Smooth muscle cell (in vitro differentiated cells): ENCODE data around the gene RPS14. TPM values are rescaled to one million over a fixed set of nuclear protein-coding genes. Genes with fewer than 3 reads are reported as not detected.
A peak's percentile ranks its signal among the peaks of the same experiment; 100 is the strongest.

Source experiments
- DNase-seq: peaks from one replicate; lab custom pipeline; 2025; ENCODE audit not compliant: unreplicated experiment; lab: John Stamatoyannopoulos, UW
- H2AFZ ChIP-seq: fragments of 200-600 bp; sonication (generic); 2 replicates; pipeline ENCODE4 v1.6.0; 2016; ENCODE audit warnings: antibody characterized with exemption, low read depth, mild to moderate bottlenecking
- H3F3A ChIP-seq: fragments of 200-600 bp; sonication (generic); 2 replicates; pipeline ENCODE4 v1.6.0; 2017; ENCODE audit warnings: antibody characterized with exemption, low read depth
- H3K27ac ChIP-seq: fragments of 200-600 bp; sonication (generic); 2 replicates; pipeline ENCODE4 v1.5.1; 2016; ENCODE audit warnings: low read depth, mild to moderate bottlenecking
- H3K27me3 ChIP-seq: fragments of 200-600 bp; sonication (generic); 2 replicates; pipeline ENCODE4 v1.6.1; 2016; ENCODE audit warnings: low read depth, mild to moderate bottlenecking
- H3K36me3 ChIP-seq: fragments of 200-600 bp; sonication (generic); 2 replicates; pipeline ENCODE4 v1.5.1; 2016; ENCODE audit warnings: low read depth
- H3K4me1 ChIP-seq: fragments of 200-600 bp; sonication (generic); 2 replicates; pipeline ENCODE4 v1.5.1; 2016; ENCODE audit warnings: low read depth
- H3K4me2 ChIP-seq: fragments of 200-600 bp; sonication (generic); 2 replicates; pipeline ENCODE4 v1.6.0; 2016; ENCODE audit warnings: mild to moderate bottlenecking
- H3K4me3 ChIP-seq: fragments of 200-600 bp; sonication (generic); 2 replicates; pipeline ENCODE4 v1.5.1; 2016; ENCODE audit warnings: mild to moderate bottlenecking
- H3K79me2 ChIP-seq: fragments of 200-600 bp; sonication (generic); 2 replicates; pipeline ENCODE4 v1.6.0; 2016; ENCODE audit warnings: low read depth, mild to moderate bottlenecking
- H3K9ac ChIP-seq: fragments of 200-600 bp; sonication (generic); 2 replicates; pipeline ENCODE4 v1.6.0; 2016; ENCODE audit warnings: low read depth
- H3K9me3 ChIP-seq: fragments of 200-600 bp; sonication (generic); replicated peaks from 2 replicates; pipeline ENCODE4 v1.5.1; 2016; ENCODE audit warnings: low read depth
- H4K20me1 ChIP-seq: fragments of 200-600 bp; sonication (generic); 2 replicates; pipeline ENCODE4 v1.6.0; 2016; ENCODE audit warnings: low read depth
- CTCF ChIP-seq: fragments of 200-600 bp; sonication (generic); IDR thresholded peaks from 2 replicates; pipeline ENCODE4 v1.5.1; 2017; ENCODE audit warnings: borderline replicate concordance, mild to moderate bottlenecking, antibody characterized with exemption; ENCODE audit not compliant: insufficient read depth, poor library complexity, severe bottlenecking
- WGBS: methylation state at CpG from one replicate; pipeline ENCODE4 v1.1.7; 2016; ENCODE audit warnings: low lambda C conversion rate; 5-methylcytosine and 5-hydroxymethylcytosine counted together
- polyA plus RNA-seq: library from polyadenylated mRNA; unstranded; fragments of >200 nt; fragmentation: Nextera tagmentation; extraction: Ambion mirVana; gene quantifications from 2 replicates; pipeline ENCODE4 v1.2.1, GENCODE V29; 2016
- total RNA-seq: library from RNA; depleted of rRNA; stranded (reverse); fragments of >200 nt; gene quantifications from 2 replicates; pipeline ENCODE4 v1.2.3, GENCODE V29; 2014

The RPS14 gene
- total and polyA plus RNA-seq, 2 experiments from 2014 or later = 1,004 to 2,349 TPM

- no peaks in the 10 kb centered on the region for H3K9me3 ChIP-seq
- H3K9ac ChIP-seq = no peak overlapping the region
- peak; percentile 83 for TF ChIP-seq CTCF
- no peaks in the 10 kb centered on the region for H3K27me3 ChIP-seq
- H4K20me1 ChIP-seq = no peaks in the 10 kb centered on the region
- H3F3A ChIP-seq = no peaks in the 10 kb centered on the region
- H3K4me1 ChIP-seq = no peaks in the 10 kb centered on the region
- H3K4me3 ChIP-seq = peak overlapping the region; percentile 33
- H3K4me2 ChIP-seq = peak overlapping the region; percentile 83
- no peak overlapping the region for H3K27ac ChIP-seq
- no peak overlapping the region for H2AFZ ChIP-seq
- no peaks in the 10 kb centered on the region for H3K79me2 ChIP-seq
- 31% methylated on average over 27 of the region's 36 CpGs for WGBS
- peak; percentile 50 for DNase-seq
- no peaks in the 10 kb centered on the region for H3K36me3 ChIP-seq
Measured at GRCh38 chr5:150458802-150459557, 9.4 kb upstream of the RPS14 start.

GRCh38 chr5:150457562-150458240 is 8.2 kb upstream of the RPS14 start:
- WGBS = 88% methylated on average over 16 of the region's 16 CpGs
- H4K20me1 ChIP-seq = no peaks in the 10 kb centered on the region

GRCh38 chr5:150457121-150457520 is 7.6 kb upstream of the RPS14 start:
- DNase-seq = no peak
- H3K36me3 ChIP-seq = no peaks in the 10 kb centered on the region
- no peak overlapping the region for H3K27ac ChIP-seq
- no peak overlapping the region for H3K9ac ChIP-seq
- no peak for TF ChIP-seq CTCF
- H3K79me2 ChIP-seq = no peaks in the 10 kb centered on the region
- no peaks in the 10 kb centered on the region for H4K20me1 ChIP-seq
- H3K4me1 ChIP-seq = no peaks in the 10 kb centered on the region
- no peaks in the 10 kb centered on the region for H3K9me3 ChIP-seq
- H2AFZ ChIP-seq = no peak overlapping the region
- H3K4me2 ChIP-seq = no peak overlapping the region
- no peaks in the 10 kb centered on the region for H3F3A ChIP-seq
- no peaks in the 10 kb centered on the region for H3K27me3 ChIP-seq
- no peak overlapping the region for H3K4me3 ChIP-seq
- WGBS = 53% methylated on average over 6 of the region's 6 CpGs

More at GRCh38 chr5:150457562-150458240, 8.2 kb upstream of the RPS14 start:
- no peak for DNase-seq
- Histone ChIP-seq H3K79me2 (no peaks in the 10 kb centered on the region), H3K4me2 (no peak overlapping the region), H3K9me3 (no peaks in the 10 kb centered on the region), H2AFZ (no peak overlapping the region), H3K4me3 (no peak overlapping the region), H3F3A (no peaks in the 10 kb centered on the region), H3K36me3 (no peaks in the 10 kb centered on the region), H3K4me1 (no peaks in the 10 kb centered on the region), H3K27ac (no peak overlapping the region), H3K27me3 (no peaks in the 10 kb centered on the region), H3K9ac (no peak overlapping the region)
- TF ChIP-seq CTCF = no peak
